NCI-H1694 treated with DMSO at 0.1 percent for 48 hours (cell line): ENCODE data around the gene TMEM139.
"Not testable (repeated sequence)": the region's sequence is repeated elsewhere in the genome, so short reads cannot be mapped to it uniquely, and the experiment has no call there.

ENCODE experiments used
- DNase-seq: peaks from one replicate; lab custom pipeline; 2025; lab: John Stamatoyannopoulos, UW

The TMEM139 gene

DNA sequence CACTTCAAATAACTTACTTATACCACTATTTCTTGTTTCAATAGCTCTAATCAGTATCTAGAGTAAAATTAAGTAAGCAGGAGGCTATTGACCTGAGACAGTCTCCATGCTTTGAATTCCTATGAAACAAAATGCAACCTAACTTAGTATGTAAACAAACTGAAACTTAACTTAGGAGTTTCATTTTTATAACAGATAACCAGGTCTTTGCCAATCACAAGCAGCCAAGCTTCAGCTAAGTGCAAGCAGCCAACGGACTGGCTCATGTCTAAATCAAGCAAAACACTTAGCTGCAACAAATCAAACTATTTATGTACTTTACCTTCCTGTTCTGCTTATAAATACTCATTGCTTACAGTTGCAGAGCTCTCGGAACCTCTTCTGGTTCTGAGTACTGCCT is 25.9 kb upstream of the TMEM139 start:
- DNase-seq = no peak

DNA sequence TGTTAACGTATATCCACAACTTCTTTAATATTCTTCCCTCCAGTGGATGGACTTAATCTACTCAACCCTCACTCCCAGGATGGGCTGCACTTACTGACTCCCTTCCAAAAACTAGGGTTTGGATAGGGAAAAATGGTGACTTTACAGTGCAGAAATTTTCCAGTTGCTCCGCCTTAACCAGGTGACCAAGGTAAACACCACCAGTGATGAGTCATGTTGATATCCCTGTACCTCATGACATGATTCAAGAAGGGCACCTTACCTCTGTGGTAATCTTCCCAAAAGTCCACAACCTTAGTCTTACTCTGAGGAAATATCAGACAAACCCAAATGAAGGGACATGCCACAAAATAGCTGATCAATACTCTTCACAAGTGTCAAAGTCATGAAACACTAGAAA is 25.0 kb upstream of the TMEM139 start:
- no peak for DNase-seq

DNA sequence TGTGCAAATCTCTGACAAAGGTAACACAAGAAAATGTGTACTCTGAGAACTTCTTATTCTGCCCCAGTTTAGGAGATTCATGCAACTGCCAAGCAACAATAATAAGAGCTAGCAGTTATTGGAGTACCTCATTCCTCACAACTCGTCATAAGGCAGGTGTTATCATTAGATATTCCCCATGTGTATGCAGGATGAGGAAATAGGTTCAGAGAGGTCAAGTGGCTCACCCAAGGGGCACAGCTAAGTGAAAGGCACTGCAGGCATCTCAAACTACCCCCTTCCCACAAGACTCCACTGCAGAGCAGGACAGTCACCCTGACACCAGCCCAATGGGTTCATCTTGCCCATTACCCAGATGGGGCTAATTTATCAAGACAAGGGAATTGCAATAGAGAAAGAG is 22.9 kb upstream of the TMEM139 start:
- no peak for DNase-seq

- peak; percentile 15 for DNase-seq
These were observed 21.2 kb upstream of the TMEM139 start, which contains the start of gene GSTK1 for GRCh38 chr7:143263266-143264195. Gene GSTK1 (plus strand): TSS chr7:143263441. CDS start chr7:143263514, 73 bp downstream.

- not testable (repeated sequence) for DNase-seq
These were observed 20.6 kb upstream of the TMEM139 start for GRCh38 chr7:143264196-143264568.

- DNase-seq = no peak
These were observed 19.6 kb upstream of the TMEM139 start for GRCh38 chr7:143265017-143265693.

GRCh38 chr7:143269251-143269650 is 15.5 kb upstream of the TMEM139 start:
- DNase-seq = no peak

- no peak for DNase-seq
These were observed 13.5 kb upstream of the TMEM139 start for GRCh38 chr7:143271240-143271639.

DNA sequence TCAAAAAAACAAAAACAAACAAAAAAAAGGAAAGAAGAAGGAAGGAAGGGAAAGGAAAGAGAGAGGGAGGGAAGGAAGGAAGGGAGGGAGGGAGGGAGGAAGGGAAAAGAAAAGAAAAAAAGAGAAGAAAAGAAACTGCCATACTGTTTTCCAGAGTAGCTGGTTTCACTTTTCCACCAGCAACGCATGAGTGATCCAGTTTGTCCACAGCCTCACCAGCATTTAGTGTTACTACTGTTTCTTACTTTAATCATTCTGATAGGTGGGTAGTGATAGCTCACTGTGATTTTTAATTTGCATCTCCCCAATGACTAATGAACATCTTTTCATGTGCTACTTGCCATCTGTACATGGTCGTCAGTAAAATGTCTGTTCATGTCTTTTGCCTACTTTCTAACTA is 11.9 kb upstream of the TMEM139 start:
- DNase-seq = no peak

DNA sequence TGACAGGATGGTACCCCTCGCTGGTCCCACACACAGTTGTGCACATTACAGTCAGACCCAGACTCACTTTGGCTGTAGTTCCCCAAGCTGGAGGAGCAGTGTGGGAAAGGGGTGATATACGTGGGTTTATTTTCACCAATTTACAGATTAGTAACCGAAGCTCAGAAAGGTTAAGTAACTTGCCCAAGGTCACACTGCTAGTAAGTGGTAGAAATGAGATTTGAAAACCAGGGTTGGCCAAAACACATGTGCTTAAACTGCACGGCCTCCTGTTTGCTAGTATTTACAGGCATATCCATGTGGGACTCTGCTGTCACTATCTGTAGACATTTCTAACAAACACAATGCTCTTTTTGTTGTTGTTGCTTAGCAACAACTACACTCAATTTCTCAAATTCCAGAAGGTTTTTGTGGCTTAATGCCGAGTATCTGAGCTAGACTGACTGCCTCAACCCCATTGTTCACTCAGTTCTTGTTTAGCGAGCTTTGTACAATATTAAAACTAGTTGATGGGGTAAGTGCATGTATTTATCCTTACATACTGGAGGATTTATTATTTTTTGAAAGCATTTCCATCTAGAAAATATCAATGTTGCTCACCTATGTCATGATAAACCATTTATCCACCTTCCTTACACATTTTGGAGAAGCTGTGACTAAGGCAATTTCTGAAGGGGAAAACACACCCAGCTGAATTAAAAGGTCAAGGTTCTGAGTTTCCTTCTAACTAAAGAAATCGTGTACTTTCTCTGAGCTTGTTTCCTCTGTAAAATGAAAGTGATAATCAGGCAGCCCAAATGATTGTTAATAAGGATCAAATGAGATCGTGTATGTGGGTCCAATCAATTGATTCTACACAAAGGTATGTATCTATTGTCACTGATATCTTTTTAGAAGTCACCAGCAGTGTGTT is 5.3 kb upstream of the TMEM139 start:
- DNase-seq = no peak

GRCh38 chr7:143280160-143280559 is 4.6 kb upstream of the TMEM139 start:
- no peak for DNase-seq

DNA sequence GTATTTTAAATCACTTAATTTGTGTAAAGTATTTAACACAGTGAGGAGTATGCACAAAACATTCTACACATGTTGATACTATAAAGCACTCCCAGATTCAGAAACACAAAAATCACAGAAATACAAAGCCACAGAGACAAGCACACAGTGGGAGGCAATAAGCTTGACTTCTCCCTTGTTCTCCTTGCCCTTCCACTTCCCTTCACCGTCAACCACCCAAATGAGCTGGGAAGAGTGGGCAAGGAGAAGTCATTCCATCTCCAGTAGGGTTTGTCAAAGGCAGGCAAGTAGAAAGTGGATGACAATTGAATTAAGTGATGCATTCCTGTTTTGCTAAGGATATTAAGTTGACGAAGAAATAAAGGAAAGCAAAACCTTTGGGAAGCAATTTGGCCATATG is 4.2 kb upstream of the TMEM139 start:
- no peak for DNase-seq

DNA sequence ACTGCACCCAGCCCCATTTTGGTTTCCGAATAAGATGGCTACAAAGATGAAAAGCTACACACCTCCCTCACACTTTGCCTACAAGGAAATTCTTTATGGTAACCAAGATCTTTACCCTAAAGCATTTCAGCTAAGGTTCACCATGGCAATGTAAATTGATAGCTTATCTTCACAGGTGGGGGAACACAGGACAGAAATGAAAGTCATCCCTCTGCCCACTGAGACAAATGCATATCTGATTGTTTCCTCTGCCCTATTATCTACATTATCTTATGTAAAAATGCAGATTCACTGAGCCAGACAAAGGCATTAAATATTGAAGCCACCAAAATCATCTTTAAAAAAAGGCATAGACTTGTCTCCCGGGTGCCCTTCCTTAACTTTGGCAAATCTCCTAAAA is 3.2 kb upstream of the TMEM139 start:
- no peak for DNase-seq

GRCh38 chr7:143282124-143282523 is 2.6 kb upstream of the TMEM139 start:
- DNase-seq = no peak

DNA sequence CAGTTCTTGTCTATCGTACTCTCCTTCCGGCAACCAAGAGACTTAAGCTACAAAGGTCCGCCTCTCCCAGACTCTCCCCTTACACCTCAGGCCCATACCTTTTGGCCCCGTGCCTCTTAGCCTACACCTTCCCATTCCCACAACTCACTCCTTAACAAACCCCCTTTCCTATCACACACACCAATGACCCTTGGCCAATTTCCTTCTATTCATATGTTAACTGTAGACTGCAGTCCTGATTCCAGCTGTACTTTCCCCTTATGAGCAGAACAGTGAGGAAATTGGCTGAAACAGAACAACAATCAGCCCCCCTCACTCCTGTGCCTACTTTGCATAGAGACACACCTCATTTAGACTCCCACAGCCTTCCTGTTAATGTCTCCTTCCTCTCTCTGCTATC is 1.4 kb upstream of the TMEM139 start:
- DNase-seq = no peak

- DNase-seq = no peak
These were observed 666 bp downstream of the TMEM139 start for GRCh38 chr7:143285470-143285778.

DNA sequence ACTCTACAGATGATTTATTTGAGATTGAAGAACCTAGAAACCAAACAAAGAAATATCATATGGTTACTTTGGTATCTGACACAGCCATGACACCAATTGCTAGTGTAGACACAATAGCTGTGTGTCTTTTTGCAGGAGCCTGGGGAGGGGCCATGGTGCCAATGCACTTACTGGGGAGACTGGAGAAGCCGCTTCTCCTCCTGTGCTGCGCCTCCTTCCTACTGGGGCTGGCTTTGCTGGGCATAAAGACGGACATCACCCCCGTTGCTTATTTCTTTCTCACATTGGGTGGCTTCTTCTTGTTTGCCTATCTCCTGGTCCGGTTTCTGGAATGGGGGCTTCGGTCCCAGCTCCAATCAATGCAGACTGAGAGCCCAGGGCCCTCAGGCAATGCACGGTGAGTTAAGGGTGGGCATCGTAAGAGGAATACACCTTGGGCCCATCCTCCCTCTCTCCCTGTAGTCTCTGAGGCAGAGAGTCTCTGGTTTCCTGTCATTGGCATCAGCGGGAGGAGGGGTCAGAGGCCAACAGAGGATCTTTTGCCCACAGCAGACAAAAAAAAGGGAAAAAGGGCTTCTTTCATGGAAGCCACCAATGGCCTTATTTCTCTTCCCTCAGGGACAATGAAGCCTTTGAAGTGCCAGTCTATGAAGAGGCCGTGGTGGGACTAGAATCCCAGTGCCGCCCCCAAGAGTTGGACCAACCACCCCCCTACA is 1.2 kb downstream of the TMEM139 start:
- DNase-seq = no peak

DNA sequence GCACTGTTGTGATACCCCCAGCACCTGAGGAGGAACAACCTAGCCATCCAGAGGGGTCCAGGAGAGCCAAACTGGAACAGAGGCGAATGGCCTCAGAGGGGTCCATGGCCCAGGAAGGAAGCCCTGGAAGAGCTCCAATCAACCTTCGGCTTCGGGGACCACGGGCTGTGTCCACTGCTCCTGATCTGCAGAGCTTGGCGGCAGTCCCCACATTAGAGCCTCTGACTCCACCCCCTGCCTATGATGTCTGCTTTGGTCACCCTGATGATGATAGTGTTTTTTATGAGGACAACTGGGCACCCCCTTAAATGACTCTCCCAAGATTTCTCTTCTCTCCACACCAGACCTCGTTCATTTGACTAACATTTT is 1.7 kb downstream of the TMEM139 start:
- no peak for DNase-seq

DNA sequence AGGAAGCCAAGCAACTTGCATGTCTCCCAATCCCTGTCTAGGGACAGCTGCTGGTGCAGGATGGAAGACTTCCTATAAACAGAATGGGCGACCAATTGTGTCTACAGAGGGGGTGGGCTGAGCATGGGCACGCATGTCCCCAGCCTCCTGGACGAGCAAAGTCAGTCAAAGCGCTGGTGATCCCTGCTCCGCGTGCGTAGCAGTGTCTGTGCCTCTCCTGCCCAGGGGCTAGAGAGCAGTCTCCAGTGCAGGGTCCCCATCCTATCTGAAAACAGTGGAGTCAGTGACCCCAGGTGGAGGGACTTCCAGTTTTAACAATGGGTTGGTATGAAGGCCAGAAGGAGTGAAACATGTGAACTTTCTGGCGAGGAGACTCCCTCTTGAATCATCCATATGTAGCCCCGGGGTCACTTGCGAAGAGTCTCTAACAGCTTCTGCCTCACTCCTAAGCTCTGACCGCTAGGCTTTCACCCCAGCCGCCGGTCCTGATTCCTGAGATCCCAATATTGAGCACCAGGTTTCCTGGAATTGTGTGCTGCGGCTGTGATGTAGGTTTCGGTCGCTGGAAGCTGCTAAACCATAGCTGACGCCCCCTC is 2.7 kb downstream of the TMEM139 start:
- DNase-seq = no peak

GRCh38 chr7:143287935-143288826 is 3.4 kb downstream of the TMEM139 start, which contains the start of gene CASP2:
Gene CASP2 (plus strand): TSS chr7:143288351. CDS start chr7:143288456, 105 bp downstream.
- DNase-seq = peak; percentile 88
